AG04449 (cell line): ENCODE results near the gene AFAP1L2.

Experiments used
- CTCF ChIA-PET: fragments of 350-600 bp; formaldehyde crosslinking; extraction: SDS; loops from one replicate; lab custom pipeline; 2021; ENCODE audit warnings: antibody characterized with exemption; lab: Yijun Ruan, JAX
- POLR2A ChIA-PET: fragments of 400-600, 350-600 bp; formaldehyde crosslinking; extraction: SDS; loops from one replicate; lab custom pipeline; 2020; ENCODE audit warnings: antibody characterized with exemption, inconsistent platforms; lab: Yijun Ruan, JAX
- DNase-seq: peaks from one replicate; pipeline ENCODE4 v3.0.0-alpha.2; 2010; ENCODE audit warnings: low read depth, low spot score
- H3K4me3 ChIP-seq: 2 replicates; pipeline ENCODE4 v1.5.1; 2011; ENCODE audit warnings: low read depth, mild to moderate bottlenecking, control low read depth, low read length
- CTCF ChIP-seq: IDR thresholded peaks from one replicate; pipeline ENCODE4 v1.5.1; 2011; ENCODE audit warnings: mild to moderate bottlenecking, moderate library complexity, low read length, control low read depth, inconsistent platforms; ENCODE audit not compliant: insufficient read depth; ENCODE audit errors: missing control alignments

The AFAP1L2 gene

GRCh38 chr10:114393482-114393881, 10.8 kb downstream of the AFAP1L2 start:
- TF ChIP-seq CTCF, result no peak
- ChIA-PET POLR2A (no interaction called here), CTCF (no interaction called here)
- H3K4me3 ChIP-seq, result no peak overlapping the region
- no peak for DNase-seq

GRCh38 chr10:114392112-114392835, 12.0 kb downstream of the AFAP1L2 start:
- CTCF ChIA-PET, result no interaction called here
- DNase-seq, result no peak
- H3K4me3 ChIP-seq, result no peak overlapping the region
- POLR2A ChIA-PET, result no interaction called here
- no peak for TF ChIP-seq CTCF

- ChIA-PET CTCF (interaction anchor here (1.2 kb wide), 1 partner anchor 430 kb away, joined by 3 read pairs; the partner anchor contains the start of gene FHIP2A), POLR2A (no interaction called here)
- H3K4me3 ChIP-seq, result no peak overlapping the region
- DNase-seq, result no peak
- TF ChIP-seq CTCF, result no peak
These were observed 12.7 kb downstream of the AFAP1L2 start for GRCh38 chr10:114391599-114391998.

GRCh38 chr10:114389426-114389825, 14.9 kb downstream of the AFAP1L2 start:
- no peak for TF ChIP-seq CTCF
- H3K4me3 ChIP-seq, result no peak overlapping the region
- CTCF ChIA-PET, result interaction anchor here (1.3 kb wide), 1 partner anchor 86 kb away, joined by 3 read pairs; no protein-coding TSS in a partner anchor
- no peak for DNase-seq
- POLR2A ChIA-PET, result no interaction called here

GRCh38 chr10:114388275-114388674, 16.0 kb downstream of the AFAP1L2 start:
- TF ChIP-seq CTCF, result no peak
- no peak overlapping the region for H3K4me3 ChIP-seq
- DNase-seq, result no peak
- POLR2A ChIA-PET, result no interaction called here
- CTCF ChIA-PET, result interaction anchor here (1.3 kb wide), 1 partner anchor 84 kb away, joined by 3 read pairs; no protein-coding TSS in a partner anchor

- no peak for DNase-seq
- POLR2A ChIA-PET, result no interaction called here
- no peak for TF ChIP-seq CTCF
- no peak overlapping the region for H3K4me3 ChIP-seq
- CTCF ChIA-PET, result no interaction called here
These were observed 16.5 kb downstream of the AFAP1L2 start for GRCh38 chr10:114387784-114388183.
